CD4-positive, alpha-beta T cell treated with Interleukin-4 for 1 hour (primary cell): ENCODE measurements around the gene SYT7.
"Not testable (repeated sequence)": the region's sequence is repeated elsewhere in the genome, so short reads cannot be mapped to it uniquely, and the experiment has no call there.

ENCODE experiments used
- DNase-seq, 2 donors: peaks; one replicate each; pipeline ENCODE4 v3.0.0-alpha.2; 2020 to 2022

SYT7 gene

GRCh38 chr11:61581030-61581928 is at the start of gene SYT7:
SYT7 (minus strand) TSS chr11:61581076; CDS start chr11:61580820, 256 bp downstream.
- DNase-seq = peak; percentile 94 to 96

GRCh38 chr11:61630089-61630488 is 49.2 kb upstream of the SYT7 start:
- DNase-seq = no peak

- no peak for DNase-seq
Measured at GRCh38 chr11:61629082-61629833, 48.4 kb upstream of the SYT7 start.

GRCh38 chr11:61628662-61628970 is 47.7 kb upstream of the SYT7 start:
- no peak for DNase-seq

GRCh38 chr11:61627850-61628661 is 47.2 kb upstream of the SYT7 start:
- DNase-seq = peak in 1 of 2 donors; percentile 18

GRCh38 chr11:61626580-61627380 is 45.9 kb upstream of the SYT7 start:
- no peak for DNase-seq

- DNase-seq = no peak
Measured at GRCh38 chr11:61625525-61625924, 44.6 kb upstream of the SYT7 start.

GRCh38 chr11:61621917-61622585 is 41.2 kb upstream of the SYT7 start:
- DNase-seq = no peak

GRCh38 chr11:61619471-61620226 is 38.8 kb upstream of the SYT7 start:
- no peak for DNase-seq

GRCh38 chr11:61618978-61619377 is 38.1 kb upstream of the SYT7 start:
- DNase-seq = no peak

GRCh38 chr11:61617515-61617914 is 36.6 kb upstream of the SYT7 start:
- DNase-seq = no peak

- DNase-seq = no peak
Measured at GRCh38 chr11:61616434-61616833, 35.6 kb upstream of the SYT7 start.

- not testable (repeated sequence) for DNase-seq
Measured at GRCh38 chr11:61614782-61615181, 33.9 kb upstream of the SYT7 start.

GRCh38 chr11:61613870-61614269 is 33.0 kb upstream of the SYT7 start:
- no peak for DNase-seq

GRCh38 chr11:61613051-61613450 is 32.2 kb upstream of the SYT7 start:
- no peak for DNase-seq

- DNase-seq = no peak
Measured at GRCh38 chr11:61611309-61611708, 30.4 kb upstream of the SYT7 start.

- no peak for DNase-seq
Measured at GRCh38 chr11:61610905-61611304, 30.0 kb upstream of the SYT7 start.

- no peak for DNase-seq
Measured at GRCh38 chr11:61609980-61610366, 29.1 kb upstream of the SYT7 start.

GRCh38 chr11:61609000-61609979 is 28.4 kb upstream of the SYT7 start:
- DNase-seq = no peak
